DOHH2 (cell line): ENCODE results near the gene KLK12.

ENCODE experiments used
- H3F3A ChIP-seq: fragments of 200-600 bp; sonication (generic), shearing (Covaris generic); 2 replicates; pipeline ENCODE4 v1.6.0; 2016; ENCODE audit warnings: antibody characterized with exemption, mild to moderate bottlenecking; ENCODE audit not compliant: control insufficient read depth, insufficient read depth
- H3K27ac ChIP-seq: fragments of 200-600 bp; sonication (generic); 2 replicates; pipeline ENCODE4 v1.5.1; 2014; ENCODE audit warnings: low read depth, mild to moderate bottlenecking, low read length, moderate library complexity
- H3K27me3 ChIP-seq: fragments of 200-600 bp; sonication (generic); 2 replicates; pipeline ENCODE4 v1.6.1; 2014; ENCODE audit warnings: mild to moderate bottlenecking, low read length, mixed read lengths; ENCODE audit not compliant: control insufficient read depth
- H3K36me3 ChIP-seq: fragments of 200-600 bp; sonication (generic); 2 replicates; pipeline ENCODE4 v1.6.1; 2014; ENCODE audit warnings: mild to moderate bottlenecking, low read length, moderate library complexity, mixed read lengths; ENCODE audit not compliant: control insufficient read depth
- H3K4me1 ChIP-seq: fragments of 200-600 bp; sonication (generic); 2 replicates; pipeline ENCODE4 v1.6.1; 2014; ENCODE audit warnings: mild to moderate bottlenecking, low read length, mixed read lengths; ENCODE audit not compliant: control insufficient read depth
- H3K4me2 ChIP-seq: fragments of 200-600 bp; sonication (generic); 2 replicates; pipeline ENCODE4 v1.6.0; 2014; ENCODE audit warnings: mild to moderate bottlenecking, low read length, moderate library complexity
- H3K4me3 ChIP-seq: fragments of 200-600 bp; sonication (generic); 2 replicates; pipeline ENCODE4 v1.5.1; 2014; ENCODE audit warnings: mild to moderate bottlenecking, low read length, mixed read lengths
- H3K79me2 ChIP-seq: fragments of 200-600 bp; sonication (generic); 2 replicates; pipeline ENCODE4 v1.6.1; 2014; ENCODE audit warnings: mild to moderate bottlenecking, low read length, mixed read lengths; ENCODE audit not compliant: control insufficient read depth
- H3K9me2 ChIP-seq: fragments of 200-600 bp; sonication (generic); replicated peaks from 2 replicates; pipeline ENCODE4 v1.6.1; 2014; ENCODE audit warnings: mild to moderate bottlenecking, low read length, mixed read lengths; ENCODE audit not compliant: control insufficient read depth
- H3K9me3 ChIP-seq: fragments of 200-600 bp; sonication (generic); 2 replicates; pipeline ENCODE4 v1.6.1; 2014; ENCODE audit warnings: antibody characterized with exemption, low read length, mixed read lengths; ENCODE audit not compliant: control insufficient read depth, insufficient read depth
- H4K20me1 ChIP-seq: fragments of 200-600 bp; sonication (generic); 2 replicates; pipeline ENCODE4 v1.6.0; 2014; ENCODE audit warnings: low read depth, mild to moderate bottlenecking, antibody characterized with exemption, low read length, moderate library complexity; ENCODE audit not compliant: control insufficient read depth, insufficient read depth
- CTCF ChIP-seq: fragments of 200-600 bp; sonication (generic); IDR thresholded peaks from one replicate; pipeline ENCODE4 v1.5.1; 2014; ENCODE audit warnings: antibody characterized with exemption, mild to moderate bottlenecking, low read depth, low read length; ENCODE audit not compliant: poor library complexity, severe bottlenecking
- EZH2phosphoT487 ChIP-seq: fragments of 200-600 bp; sonication (generic); IDR thresholded peaks from 2 replicates; pipeline ENCODE4 v1.6.1; 2017; ENCODE audit warnings: borderline replicate concordance, mild to moderate bottlenecking, antibody characterized with exemption, low read length, moderate library complexity, mixed read lengths

KLK12 gene

DNA sequence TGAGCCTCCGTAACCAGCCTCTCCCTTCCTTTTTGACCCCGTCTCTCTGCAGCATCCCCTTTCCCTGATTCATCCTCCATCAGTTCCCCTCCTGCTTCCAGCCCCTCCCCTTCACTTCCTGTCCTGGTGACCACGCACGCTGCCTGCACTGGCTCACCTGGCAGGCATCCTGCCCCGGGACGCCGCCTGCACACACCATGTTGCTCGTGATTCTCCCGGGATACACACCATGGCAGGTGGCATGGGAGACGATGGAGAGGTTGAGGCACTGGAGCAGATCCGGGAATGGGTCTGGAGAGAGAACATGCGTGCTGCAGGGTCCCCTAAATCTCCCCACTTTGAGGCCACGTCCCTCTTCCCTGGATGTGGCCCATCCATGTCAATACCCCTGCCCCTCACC lies 4.2 kb downstream of the KLK12 start:
- no peak overlapping the region for H3K4me3 ChIP-seq
- TF ChIP-seq CTCF (no peak), EZH2phosphoT487 (no peak)
- H3K79me2 ChIP-seq, result no peaks in the 10 kb centered on the region
- H3K9me3 ChIP-seq, result no peaks in the 10 kb centered on the region
- no peaks in the 10 kb centered on the region for H3K36me3 ChIP-seq
- H3K4me1 ChIP-seq, result no peaks in the 10 kb centered on the region
- no peaks in the 10 kb centered on the region for H3F3A ChIP-seq
- no peaks in the 10 kb centered on the region for H3K27me3 ChIP-seq
- H4K20me1 ChIP-seq, result no peaks in the 10 kb centered on the region
- no peaks in the 10 kb centered on the region for H3K9me2 ChIP-seq
- no peak overlapping the region for H3K4me2 ChIP-seq
- H3K27ac ChIP-seq, result no peak overlapping the region

- H3F3A ChIP-seq, result no peaks in the 10 kb centered on the region
- H3K27me3 ChIP-seq, result no peaks in the 10 kb centered on the region
- H3K4me1 ChIP-seq, result no peaks in the 10 kb centered on the region
- H3K4me2 ChIP-seq, result no peak overlapping the region
- H3K9me3 ChIP-seq, result no peaks in the 10 kb centered on the region
- no peaks in the 10 kb centered on the region for H3K79me2 ChIP-seq
- no peak overlapping the region for H3K4me3 ChIP-seq
- no peak overlapping the region for H3K27ac ChIP-seq
- TF ChIP-seq CTCF (no peak), EZH2phosphoT487 (no peak)
- no peaks in the 10 kb centered on the region for H3K9me2 ChIP-seq
- no peaks in the 10 kb centered on the region for H4K20me1 ChIP-seq
- H3K36me3 ChIP-seq, result no peaks in the 10 kb centered on the region
Measured at GRCh38 chr19:51029718-51030117, 5.1 kb downstream of the KLK12 start.

- Histone ChIP-seq H3K4me1 (no peaks in the 10 kb centered on the region), H3K27me3 (no peaks in the 10 kb centered on the region), H3K79me2 (no peaks in the 10 kb centered on the region), H3K27ac (no peak overlapping the region), H3K4me3 (no peak overlapping the region), H3F3A (no peaks in the 10 kb centered on the region), H3K9me3 (no peaks in the 10 kb centered on the region), H3K9me2 (no peaks in the 10 kb centered on the region), H3K4me2 (no peak overlapping the region), H4K20me1 (no peaks in the 10 kb centered on the region), H3K36me3 (no peaks in the 10 kb centered on the region)
- TF ChIP-seq CTCF, result no peak
- TF ChIP-seq EZH2phosphoT487, result no peak
Measured at GRCh38 chr19:51027873-51028272, 6.9 kb downstream of the KLK12 start.
